ENCODE measurements around the gene CNGA4.
"Not testable (repeated sequence)": the region's sequence is repeated elsewhere in the genome, so short reads cannot be mapped to it uniquely, and the experiment has no call there.

Gene CNGA4

GRCh38 chr11:6225896-6226295, 13.0 kb upstream of the CNGA4 start:
- DNase-seq: no peak

DNA sequence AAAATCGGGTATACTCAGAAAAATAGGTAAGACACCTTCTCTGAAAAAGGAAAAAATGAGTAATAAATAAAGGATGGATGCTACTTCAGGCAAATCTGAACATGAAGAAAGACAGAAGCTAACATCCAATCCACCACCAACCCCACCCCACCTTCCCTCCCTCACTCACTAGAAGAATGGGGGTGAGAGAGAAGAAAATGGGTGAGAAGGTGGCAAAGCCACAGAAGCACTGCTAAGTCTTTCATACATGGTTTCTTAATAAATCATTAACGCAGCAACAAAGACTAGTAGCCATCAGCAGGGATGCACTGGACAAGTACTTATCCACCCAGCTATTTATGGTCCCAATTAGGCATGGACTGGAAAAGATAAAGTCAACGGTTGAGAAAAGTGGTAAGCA, 10.4 kb upstream of the CNGA4 start:
- DNase-seq: no peak

GRCh38 chr11:6229911-6230310, 9.0 kb upstream of the CNGA4 start:
- DNase-seq: no peak

- DNase-seq: no peak
These were observed 6.0 kb upstream of the CNGA4 start for GRCh38 chr11:6232899-6233298.

- DNase-seq: peak; percentile 6
These were observed 4.9 kb upstream of the CNGA4 start for GRCh38 chr11:6233984-6234386.

DNA sequence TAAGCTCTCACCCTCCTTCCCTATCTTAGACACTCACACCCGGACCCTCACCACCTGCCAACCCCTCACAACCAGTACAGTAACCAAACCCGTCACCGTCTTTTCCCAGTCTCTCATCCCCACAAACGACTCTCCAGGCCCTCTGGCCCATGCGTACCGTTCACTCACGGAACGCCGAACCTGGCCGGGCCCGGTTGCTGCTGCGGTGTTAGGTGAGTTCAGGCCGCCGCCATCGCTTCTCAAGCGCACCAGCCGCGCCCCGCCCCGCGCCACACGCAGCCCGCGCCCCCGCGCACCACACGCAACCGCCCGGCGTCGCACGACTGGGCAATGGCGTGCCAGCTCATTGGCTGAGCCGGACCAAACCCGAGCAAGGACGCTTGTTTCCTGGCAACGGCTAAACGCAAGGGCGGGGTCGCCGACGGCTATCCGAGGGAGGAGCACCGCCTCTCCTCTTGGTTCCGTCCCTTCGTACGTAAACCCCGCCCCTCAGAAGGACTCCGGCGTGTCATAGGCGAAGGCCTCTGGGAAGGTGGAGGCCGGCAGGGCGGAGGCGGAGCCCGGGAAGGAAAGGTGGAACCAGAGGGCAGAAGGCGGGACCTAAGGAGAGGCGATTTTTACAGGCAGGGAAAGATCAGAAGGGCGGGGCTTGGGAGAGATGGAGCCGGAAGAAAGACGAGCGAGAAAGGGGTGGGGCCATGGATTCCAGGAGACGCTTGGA, 4.3 kb upstream of the CNGA4 start, which contains the start of gene FHIP1B:
TSS of gene FHIP1B (minus strand) at position 250 of the 721 bp plus-strand sequence. CDS start 10,120 bp downstream, outside the sequence.
- peak; percentile 100 for DNase-seq

DNA sequence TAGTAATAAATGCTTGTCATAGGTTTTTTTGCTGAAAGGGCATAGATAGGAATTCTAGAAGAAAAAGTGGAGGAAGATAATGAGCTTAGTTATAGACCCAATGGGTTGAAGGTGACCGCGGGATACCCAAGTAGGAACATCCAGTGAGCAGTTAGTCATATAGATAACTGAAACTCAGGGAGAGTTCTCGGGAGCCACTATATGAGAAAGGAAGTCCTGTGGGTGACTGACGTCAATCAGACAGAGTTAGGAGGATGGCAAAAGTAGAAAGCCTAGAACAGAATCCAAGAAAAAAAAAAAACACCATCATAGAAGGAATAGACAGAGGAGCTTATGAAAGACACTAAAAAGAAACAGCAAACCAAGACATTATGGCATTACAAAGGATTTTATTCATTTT, 1.6 kb upstream of the CNGA4 start:
- no peak for DNase-seq

GRCh38 chr11:6237761-6238302, 1.1 kb upstream of the CNGA4 start:
- no peak for DNase-seq

DNA sequence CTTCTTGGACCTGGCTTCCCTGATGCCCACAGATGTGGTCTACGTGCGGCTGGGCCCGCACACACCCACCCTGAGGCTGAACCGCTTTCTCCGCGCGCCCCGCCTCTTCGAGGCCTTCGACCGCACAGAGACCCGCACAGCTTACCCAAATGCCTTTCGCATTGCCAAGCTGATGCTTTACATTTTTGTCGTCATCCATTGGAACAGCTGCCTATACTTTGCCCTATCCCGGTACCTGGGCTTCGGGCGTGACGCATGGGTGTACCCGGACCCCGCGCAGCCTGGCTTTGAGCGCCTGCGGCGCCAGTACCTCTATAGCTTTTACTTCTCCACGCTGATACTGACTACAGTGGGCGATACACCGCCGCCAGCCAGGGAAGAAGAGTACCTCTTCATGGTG, 1.2 kb downstream of the CNGA4 start:
- no peak for DNase-seq

- DNase-seq: no peak
These were observed 1.9 kb downstream of the CNGA4 start for GRCh38 chr11:6240781-6241180.

- DNase-seq: no peak
These were observed 2.4 kb downstream of the CNGA4 start for GRCh38 chr11:6241316-6241715.

- no peak for DNase-seq
These were observed 6.6 kb downstream of the CNGA4 start for GRCh38 chr11:6245536-6245935.

GRCh38 chr11:6248248-6248647, 9.4 kb downstream of the CNGA4 start:
- no peak for DNase-seq

- not testable (repeated sequence) for DNase-seq
These were observed 10.0 kb downstream of the CNGA4 start for GRCh38 chr11:6248897-6249296.

DNA sequence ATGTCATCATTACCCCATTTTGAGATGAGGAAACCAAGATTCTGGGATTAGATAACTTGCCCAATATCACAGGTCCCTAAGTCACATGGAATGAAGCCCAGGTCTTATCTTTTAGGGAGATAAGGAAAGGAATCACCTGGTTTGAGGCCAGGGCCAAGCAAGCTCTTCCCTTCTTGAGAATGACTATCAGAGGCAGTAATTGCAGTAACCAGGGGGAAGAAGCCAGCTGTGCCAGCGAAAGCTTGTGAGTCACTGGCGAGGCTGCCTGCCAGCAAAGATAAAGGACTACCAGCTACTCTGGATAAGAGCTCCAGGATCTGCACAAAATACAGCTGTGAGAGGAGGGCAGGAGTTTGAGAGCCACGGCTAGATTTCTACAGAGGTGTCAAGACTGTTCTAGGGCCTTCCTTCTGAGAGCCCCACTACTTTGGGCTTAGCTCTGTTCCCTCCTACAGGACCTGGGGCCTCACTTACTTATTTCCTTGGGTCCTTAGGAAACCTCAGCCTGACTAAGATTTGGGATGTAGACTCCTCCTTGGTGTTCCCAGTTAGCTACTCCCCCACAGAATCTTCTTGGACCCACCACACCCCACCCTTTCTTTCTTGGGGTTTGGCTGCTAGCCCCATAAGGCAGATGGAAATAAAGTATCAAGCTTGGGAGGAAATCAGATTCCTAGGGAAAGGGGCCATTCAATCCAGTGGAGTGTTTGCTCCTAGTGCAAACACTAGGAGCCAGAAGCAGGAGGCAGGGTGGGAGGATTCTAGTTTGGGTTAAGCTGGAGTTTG, 11.1 kb downstream of the CNGA4 start:
- DNase-seq: no peak

DNA sequence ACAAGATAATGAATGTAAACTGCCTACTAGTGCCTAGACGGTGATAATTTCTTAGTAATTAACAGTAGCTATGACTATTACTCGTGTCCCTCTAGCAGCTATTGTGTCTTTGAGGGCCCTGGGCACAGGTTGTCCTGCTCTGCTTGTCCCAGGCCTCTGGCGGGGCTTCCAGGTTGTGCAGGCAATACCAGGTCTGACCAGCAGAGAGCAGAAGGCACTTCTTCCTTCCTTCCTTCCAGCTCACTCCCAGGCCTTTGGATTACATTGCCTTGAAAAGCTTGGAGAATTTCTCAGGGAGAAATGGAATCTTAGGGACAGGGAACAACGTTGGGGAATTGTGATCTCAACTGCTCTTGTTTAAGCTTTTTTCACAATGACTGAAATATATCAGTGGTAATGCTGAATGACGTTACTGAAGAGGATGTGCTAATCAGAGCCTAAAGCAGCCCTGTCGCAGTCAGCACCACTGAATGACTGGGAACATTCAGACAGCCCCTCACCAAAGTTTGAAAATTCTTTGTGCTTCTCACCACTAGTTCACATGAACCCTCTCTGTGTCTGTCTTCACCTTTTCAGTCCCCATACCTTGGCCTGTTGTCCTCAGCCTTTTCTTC, 12.3 kb downstream of the CNGA4 start:
- peak; percentile 32 for DNase-seq

DNA sequence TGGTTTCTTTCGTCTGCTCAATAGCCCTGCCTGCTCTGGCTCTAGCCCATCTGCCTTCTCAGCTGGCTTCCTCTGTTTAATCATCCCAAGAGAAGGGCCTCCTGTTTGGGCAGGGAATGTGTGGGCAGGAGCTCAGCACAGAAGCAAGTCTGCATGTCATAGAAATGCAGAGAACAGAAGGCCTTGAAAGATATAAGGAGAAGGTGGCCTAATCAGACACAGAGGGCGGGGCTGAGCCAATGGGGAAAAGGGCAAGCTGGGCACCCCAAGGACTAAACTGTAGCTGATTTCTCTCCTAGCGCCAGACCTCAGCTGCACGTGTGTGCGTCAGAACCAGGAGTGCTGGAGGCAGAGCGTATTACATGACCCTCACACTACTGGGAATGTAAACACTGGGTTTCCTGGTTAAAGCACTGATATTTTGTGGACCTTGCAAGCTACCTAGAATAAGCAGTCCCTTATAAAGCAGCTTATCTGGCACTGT, 13.1 kb downstream of the CNGA4 start:
- no peak for DNase-seq

GRCh38 chr11:6253197-6253596, 14.3 kb downstream of the CNGA4 start:
- no peak for DNase-seq

DNA sequence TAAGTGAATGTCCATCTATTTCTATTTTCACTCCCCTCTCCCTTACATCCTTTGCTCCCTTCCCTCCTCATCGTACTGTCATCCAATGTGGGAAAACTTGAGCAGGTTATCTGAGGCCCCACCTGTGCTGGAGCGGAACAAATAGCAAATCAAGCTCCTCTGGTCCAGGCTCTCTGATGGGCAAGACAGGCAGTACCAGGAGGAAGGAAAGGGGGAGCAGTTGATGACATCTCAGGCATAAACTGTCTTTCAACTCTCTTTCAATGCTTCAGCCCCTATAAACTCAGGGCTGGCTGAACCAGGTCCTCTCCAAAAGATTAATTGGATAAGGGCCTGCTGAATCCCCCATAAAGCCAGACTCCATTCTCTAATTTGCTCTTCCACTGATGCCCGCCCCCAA, 19.3 kb downstream of the CNGA4 start:
- no peak for DNase-seq

GRCh38 chr11:6258571-6259081, 19.7 kb downstream of the CNGA4 start:
- DNase-seq: peak; percentile 19

- no peak for DNase-seq
These were observed 21.4 kb downstream of the CNGA4 start for GRCh38 chr11:6260207-6260726.

GRCh38 chr11:6263662-6264061, 24.8 kb downstream of the CNGA4 start:
- DNase-seq: no peak

- DNase-seq: no peak
These were observed 29.9 kb downstream of the CNGA4 start for GRCh38 chr11:6268820-6269219.
